NOMO-1 (cell line): ENCODE measurements around the gene CASP4.
"Not testable (repeated sequence)": the region's sequence is repeated elsewhere in the genome, so short reads cannot be mapped to it uniquely, and the experiment has no call there.

Experiments
- DNase-seq, 2 experiments: peaks; one replicate each; lab custom pipeline; 2025; ENCODE audit not compliant: unreplicated experiment in 2 of 2; lab: John Stamatoyannopoulos, UW

Gene CASP4

DNA sequence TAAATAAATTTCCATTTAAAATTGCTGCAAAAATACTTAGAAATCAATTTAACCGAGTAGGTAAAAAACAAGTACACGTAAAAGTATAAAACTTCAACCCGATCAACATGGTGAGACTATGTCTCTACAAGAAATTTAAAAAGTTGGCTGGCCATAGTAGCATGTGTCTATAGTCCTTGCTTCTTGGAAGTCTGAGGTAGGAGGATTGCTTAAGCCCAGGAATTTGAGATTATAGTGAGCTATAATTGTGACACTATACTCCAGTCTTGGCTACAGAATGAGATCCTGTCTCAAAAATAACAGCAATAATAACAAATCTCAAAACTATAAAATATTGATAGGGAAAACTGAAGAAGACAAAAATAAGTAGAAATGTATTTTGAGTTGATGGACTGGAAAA lies 11.1 kb downstream of the CASP4 start:
- no peak for DNase-seq

DNA sequence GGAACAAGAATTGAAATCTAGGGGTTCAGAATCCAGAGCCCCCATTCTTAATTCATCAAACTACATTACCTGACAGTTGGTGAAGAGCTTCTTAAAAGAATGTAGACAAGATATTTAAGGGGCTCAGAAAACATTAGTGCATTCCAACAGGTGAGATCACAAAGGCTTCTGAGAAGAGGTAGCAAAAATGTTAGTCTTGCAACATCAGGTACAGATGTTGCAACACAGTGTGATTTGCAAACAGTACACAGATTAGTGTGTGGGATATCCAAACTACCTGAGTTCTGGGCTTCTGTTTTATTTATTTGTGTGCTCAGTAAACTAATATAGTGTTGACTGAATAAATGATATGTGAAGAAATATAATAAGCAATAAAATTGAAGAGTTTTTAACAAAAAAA lies 11.8 kb downstream of the CASP4 start:
- no peak for DNase-seq

DNA sequence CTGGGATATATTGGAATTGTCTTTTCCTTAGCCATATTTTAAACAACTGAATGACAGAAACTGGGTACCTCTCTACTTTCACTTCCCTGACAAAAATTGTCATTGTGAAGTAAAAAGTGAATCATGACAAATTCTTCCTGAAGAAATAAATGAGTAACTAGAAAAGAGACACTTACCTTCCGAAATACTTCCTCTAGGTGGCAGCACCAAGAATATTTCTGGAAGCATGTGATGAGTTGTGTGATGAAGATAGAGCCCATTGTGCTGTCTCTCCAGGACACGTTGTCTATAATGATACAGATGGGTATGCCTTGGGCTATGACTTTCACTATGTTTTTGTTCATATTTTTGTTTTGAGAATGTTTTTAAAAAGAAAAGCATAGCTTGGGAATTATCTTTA lies 21.5 kb downstream of the CASP4 start:
- peak; percentile 23 to 60 for DNase-seq

- DNase-seq: no peak
These were observed 24.3 kb downstream of the CASP4 start for GRCh38 chr11:104944076-104944475.

DNA sequence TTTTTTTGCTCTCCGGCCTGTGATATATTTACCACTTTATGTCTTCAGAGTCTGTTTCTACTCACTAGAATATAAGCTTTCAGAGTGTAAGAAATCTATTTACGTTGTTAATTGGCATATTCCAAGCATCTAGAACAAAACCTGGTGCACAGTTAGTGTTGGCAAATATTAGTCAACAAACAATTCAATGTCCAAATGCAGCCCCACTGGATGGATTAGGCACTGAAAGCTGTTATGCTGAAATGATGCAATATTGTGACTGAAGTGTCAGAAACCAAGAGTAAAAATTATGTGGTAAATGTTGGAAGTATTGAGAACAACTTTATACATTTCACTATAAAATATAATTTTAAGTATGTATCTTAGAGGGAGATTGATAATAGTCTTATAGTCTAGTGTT lies 24.8 kb downstream of the CASP4 start:
- DNase-seq: no peak

DNA sequence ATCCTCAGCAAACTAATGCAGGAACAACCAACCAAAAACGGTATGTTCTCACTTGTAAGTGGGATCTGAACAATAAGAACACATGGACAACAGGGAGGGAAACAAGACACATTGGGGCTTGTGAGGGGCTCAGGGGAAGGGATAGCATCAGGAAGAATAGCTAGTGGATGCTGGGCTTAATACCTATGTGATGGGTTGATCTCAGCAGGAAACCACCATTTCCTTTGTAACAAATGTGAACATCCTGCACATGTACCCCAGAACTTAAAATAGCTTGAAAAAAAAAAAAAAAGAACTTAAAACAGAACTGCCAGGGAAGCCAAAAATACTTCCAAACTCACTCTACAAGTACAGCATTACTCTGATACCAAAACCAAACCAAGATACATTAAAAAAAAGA lies 33.8 kb downstream of the CASP4 start:
- no peak for DNase-seq

DNA sequence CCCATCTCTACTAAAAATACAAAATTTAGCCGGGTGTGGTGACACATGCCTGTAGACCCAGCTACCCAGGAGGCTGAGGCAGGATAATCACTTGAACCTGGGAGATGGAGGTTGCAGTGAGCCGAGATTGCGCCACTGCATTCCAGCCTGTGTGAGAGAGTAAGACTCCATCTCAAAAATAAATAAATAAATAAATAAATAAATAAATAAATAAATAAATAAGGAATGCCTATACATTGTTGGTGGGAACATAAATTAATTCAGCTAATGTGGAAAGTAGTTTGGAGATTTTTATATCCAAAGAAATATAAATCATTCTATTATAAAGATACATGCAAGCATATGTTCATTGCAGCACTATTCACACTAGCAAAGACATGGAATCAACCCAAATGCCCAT lies 34.3 kb downstream of the CASP4 start:
- DNase-seq: not testable (repeated sequence)

DNA sequence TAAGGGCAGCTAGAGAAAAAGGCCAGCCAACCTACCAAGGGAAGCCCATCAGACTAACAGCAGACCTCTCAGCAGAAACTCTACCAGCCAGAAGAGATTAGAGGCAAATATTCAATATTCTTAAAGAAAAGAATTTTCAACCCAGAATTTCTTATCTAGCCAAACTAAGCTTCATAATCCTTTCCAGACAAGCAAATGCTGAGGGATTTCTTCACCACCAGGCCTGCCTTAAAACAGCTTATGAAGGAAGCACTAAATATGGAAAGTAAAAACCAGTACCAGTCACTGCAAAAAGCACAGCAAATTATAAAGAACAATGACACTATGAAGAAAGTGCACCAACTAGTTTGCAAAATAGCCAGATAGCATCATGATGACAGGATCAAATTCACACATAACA lies 39.6 kb downstream of the CASP4 start:
- no peak for DNase-seq

- no peak for DNase-seq
These were observed 41.4 kb downstream of the CASP4 start for GRCh38 chr11:104926771-104927611.

- no peak for DNase-seq
These were observed 42.5 kb downstream of the CASP4 start for GRCh38 chr11:104925850-104926249.

GRCh38 chr11:104918113-104918824 lies 50.1 kb downstream of the CASP4 start:
- DNase-seq: peak in 1 of 2 experiments; percentile 25

- DNase-seq: no peak
These were observed 50.9 kb downstream of the CASP4 start for GRCh38 chr11:104917271-104918112.

DNA sequence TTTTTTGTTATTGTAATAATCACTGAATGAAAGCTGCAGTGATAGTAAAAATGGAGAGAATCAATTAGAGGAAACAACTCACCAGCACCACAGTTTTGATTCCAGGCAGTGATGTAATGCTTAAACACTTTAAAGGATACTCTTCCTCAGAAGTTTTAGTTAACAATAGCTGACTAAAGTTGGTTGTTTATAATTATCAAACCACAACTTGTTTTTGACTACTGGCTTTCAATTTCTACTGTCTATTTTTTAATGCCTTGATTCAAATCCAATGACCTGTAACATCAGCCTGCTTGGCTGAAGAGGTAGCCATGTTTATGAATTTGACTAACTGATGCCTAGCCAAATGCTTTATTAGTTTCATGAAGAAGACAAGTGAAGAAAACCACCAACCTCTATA lies 51.9 kb downstream of the CASP4 start:
- DNase-seq: no peak

GRCh38 chr11:104912102-104912501 lies 56.3 kb downstream of the CASP4 start:
- DNase-seq: no peak

DNA sequence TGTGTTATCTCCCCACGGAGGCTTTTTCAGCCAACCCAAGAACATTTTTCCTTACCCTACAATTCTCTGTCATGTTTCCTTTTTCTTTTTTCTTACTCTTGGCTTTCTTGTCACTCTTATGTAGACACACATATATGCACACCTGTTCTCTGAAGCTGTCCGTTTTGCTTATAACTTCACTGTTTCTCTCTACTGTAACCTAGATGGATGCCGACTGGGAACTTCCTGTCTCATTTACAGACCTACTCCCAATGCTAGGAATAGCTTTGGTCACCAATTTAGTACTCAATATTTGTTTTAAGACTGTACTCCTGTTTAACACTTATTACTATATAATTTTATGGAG lies 60.2 kb downstream of the CASP4 start:
- DNase-seq: no peak

DNA sequence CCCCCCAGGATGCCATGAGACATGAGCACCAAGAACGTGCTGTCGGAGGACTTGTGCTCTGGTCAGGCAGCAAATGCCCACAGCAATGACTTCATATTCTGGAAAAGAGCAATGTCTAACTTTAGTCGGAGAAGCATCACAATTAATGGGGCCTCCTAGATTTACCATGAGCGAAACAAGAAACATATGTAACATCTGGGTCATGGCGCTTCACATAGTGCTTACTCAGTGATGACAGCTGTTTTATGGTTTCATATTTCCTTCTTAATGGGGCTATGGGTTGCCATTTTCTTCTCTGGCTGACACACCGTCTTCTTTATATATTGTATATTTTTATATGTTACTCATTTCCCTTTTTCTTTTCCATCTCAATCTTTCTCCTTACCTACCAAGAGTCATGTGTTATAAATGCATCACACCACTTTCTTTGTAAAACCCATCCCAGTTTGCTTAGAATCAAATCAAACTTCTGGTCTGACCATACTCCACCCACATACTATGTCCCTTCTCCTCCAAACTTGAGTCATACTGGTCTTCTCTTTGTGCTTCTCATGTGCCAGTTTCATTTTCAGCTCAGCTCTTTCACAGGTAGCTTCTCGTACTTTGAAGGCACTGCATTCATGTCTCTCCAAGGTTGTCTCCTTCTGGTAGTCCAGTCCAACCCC lies 60.7 kb downstream of the CASP4 start:
- DNase-seq: no peak

GRCh38 chr11:104905271-104905670 lies 63.1 kb downstream of the CASP4 start:
- no peak for DNase-seq

DNA sequence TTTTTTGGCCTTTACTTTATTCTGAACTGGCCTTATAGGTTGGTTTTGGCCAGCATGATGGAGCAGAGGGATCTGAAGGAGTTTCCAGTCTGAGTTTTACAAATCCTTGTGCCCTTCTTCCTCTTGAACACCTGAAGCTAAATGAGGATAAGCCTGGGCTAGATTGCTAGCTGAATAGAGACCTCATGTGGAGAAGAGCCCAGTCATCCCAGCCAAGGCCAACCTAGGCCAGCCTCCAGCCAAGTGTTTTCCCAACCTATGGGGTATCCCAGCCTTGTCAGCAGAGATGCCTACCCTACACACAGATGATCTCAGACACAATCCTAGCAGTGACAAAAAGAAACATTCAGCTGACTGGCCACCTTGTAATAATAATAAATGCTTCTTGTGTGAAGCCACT lies 69.1 kb downstream of the CASP4 start:
- no peak for DNase-seq

- no peak for DNase-seq
These were observed 69.7 kb downstream of the CASP4 start for GRCh38 chr11:104898685-104899013.

DNA sequence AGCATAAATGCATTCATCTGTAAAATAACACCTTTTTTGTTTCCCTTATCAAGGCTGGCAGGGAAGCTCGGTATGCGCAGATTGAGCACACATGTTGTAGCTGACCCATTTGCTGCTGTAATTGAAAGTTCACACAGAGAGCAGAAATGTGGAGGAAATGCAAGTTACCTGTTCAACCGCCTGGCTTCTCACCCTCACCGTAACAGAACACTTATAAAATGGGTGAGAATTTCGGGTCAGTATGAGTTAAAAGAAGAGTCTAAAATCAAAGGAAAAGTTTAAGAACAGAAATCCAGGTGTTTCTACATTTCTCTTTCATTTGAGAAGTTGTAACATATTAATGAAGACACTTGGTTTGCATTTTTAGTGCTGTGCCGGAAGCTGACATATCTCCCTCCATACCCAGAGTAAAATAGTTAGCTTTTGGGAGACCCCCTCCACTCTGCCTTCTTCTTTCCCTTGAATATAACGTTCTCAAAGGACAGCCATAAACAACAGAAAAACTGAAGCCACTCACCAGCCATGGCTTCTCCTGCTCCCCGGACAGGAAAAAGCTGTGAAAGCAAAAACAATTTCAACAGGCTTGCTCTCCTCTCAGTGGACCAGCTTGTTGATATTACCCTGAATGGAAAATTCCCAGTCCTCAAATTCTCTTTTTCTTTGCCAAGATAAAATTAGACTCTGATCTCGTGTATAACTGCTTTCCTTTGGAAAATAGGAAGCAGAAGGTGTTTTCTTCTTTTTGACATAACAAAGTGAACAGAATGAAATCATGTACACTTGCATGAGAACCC lies 70.3 kb downstream of the CASP4 start, which contains the start of gene CASP12:
TSS of gene CASP12 (minus strand) at position 570 of the 794 bp plus-strand sequence.
- DNase-seq: no peak
